Bronchial epithelial cell (primary cell): Measurements from ENCODE around the gene LAMA5. TPM values are rescaled to one million over a fixed set of nuclear protein-coding genes. Genes with fewer than 3 reads are reported as not detected.

Source experiments
- DNase-seq: peaks from one replicate; pipeline ENCODE4 v3.0.0-alpha.2; 2010; ENCODE audit warnings: low read depth
- FAIRE-seq: peaks from 2 replicates; lab custom pipeline; 2011; peaks lifted over from hg19 to GRCh38; lab: Jason Lieb, UNC
- H3K27me3 ChIP-seq: 2 replicates; pipeline ENCODE4 v1.5.1; 2011; ENCODE audit warnings: low read length; ENCODE audit not compliant: control insufficient read depth, insufficient read depth
- H3K36me3 ChIP-seq: 2 replicates; pipeline ENCODE4 v1.5.1; 2011; ENCODE audit warnings: low read length; ENCODE audit not compliant: control insufficient read depth, insufficient read depth
- H3K4me3 ChIP-seq: 2 replicates; pipeline ENCODE4 v1.5.1; 2011; ENCODE audit warnings: mild to moderate bottlenecking, low read depth, low read length, control low read depth
- CTCF ChIP-seq: IDR thresholded peaks from 2 replicates; pipeline ENCODE4 v1.5.1; 2011; ENCODE audit warnings: mild to moderate bottlenecking, moderate library complexity, low read length, control low read depth, inconsistent platforms; ENCODE audit not compliant: insufficient read depth, severe bottlenecking
- total RNA-seq: library from RNA; depleted of rRNA; stranded (reverse); fragments of >200 nt; gene quantifications from 2 replicates; pipeline ENCODE4 v1.2.1, GENCODE V29; 2014

LAMA5 gene
- total RNA-seq, 1 donor from 2014 or later, result 61.6 TPM

GRCh38 chr20:62263396-62263795 is 103.7 kb downstream of the LAMA5 start:
- Histone ChIP-seq H3K27me3 (no peaks in the 10 kb centered on the region), H3K36me3 (peaks cover 32% of the 10 kb centered on the region), H3K4me3 (no peak overlapping the region)
- DNase-seq, result no peak
- TF ChIP-seq CTCF, result no peak
- no peak for FAIRE-seq

GRCh38 chr20:62262064-62262463 is 105.0 kb downstream of the LAMA5 start:
- no peak for TF ChIP-seq CTCF
- DNase-seq, result no peak
- no peaks in the 10 kb centered on the region for H3K27me3 ChIP-seq
- H3K36me3 ChIP-seq, result peaks cover 33% of the 10 kb centered on the region
- FAIRE-seq, result no peak
- H3K4me3 ChIP-seq, result no peak overlapping the region

GRCh38 chr20:62259294-62259565 is 107.9 kb downstream of the LAMA5 start:
- H3K27me3 ChIP-seq, result no peaks in the 10 kb centered on the region
- no peak for TF ChIP-seq CTCF
- FAIRE-seq (no peak), DNase-seq (no peak)
- peaks cover 31% of the 10 kb centered on the region for H3K36me3 ChIP-seq
- H3K4me3 ChIP-seq, result no peak overlapping the region

Other genes with a start within 250 kb of the LAMA5 start
- 64.4 and 85.8 TPM in 2 replicates for gene LSM14B, start 244.8 kb downstream of the LAMA5 start, total RNA-seq
- 516 and 626 TPM in 2 replicates for gene PSMA7, start 223.9 kb downstream of the LAMA5 start, total RNA-seq
- gene SS18L1, start 223.5 kb downstream of the LAMA5 start, total RNA-seq, result 8.7 and 10.8 TPM in 2 replicates
- 22.5 and 24.0 TPM in 2 replicates for gene MTG2, start 184.3 kb downstream of the LAMA5 start, total RNA-seq
- gene HRH3, start 147.0 kb downstream of the LAMA5 start, total RNA-seq, result not detected in 2 replicates
- 49.8 and 70.4 TPM in 2 replicates for gene OSBPL2, start 128.8 kb downstream of the LAMA5 start, total RNA-seq
- gene ADRM1, start 64.3 kb downstream of the LAMA5 start, total RNA-seq, result 139 and 145 TPM in 2 replicates
- 1,471 and 1,737 TPM in 2 replicates for gene RPS21, start 19.8 kb upstream of the LAMA5 start, total RNA-seq
- 0.51 and 1.3 TPM in 2 replicates for gene CABLES2, start 40.0 kb upstream of the LAMA5 start, total RNA-seq
- gene RBBP8NL, start 60.2 kb upstream of the LAMA5 start, total RNA-seq, result under 0.01 and 1.0 TPM in 2 replicates
- not detected in 2 replicates for gene GATA5, start 108.7 kb upstream of the LAMA5 start, total RNA-seq